ENCODE results near the gene SERPINA5. TPM values are rescaled to one million over a fixed set of nuclear protein-coding genes. Genes with fewer than 3 reads are reported as not detected.

Gene SERPINA5
- total RNA-seq, 1 experiment from 2014 or later, result 3.0 TPM

GRCh38 chr14:94573475-94574277 lies 7.5 kb upstream of the SERPINA5 start:
- Histone ChIP-seq H3K4me2 (ENCODE audit: low read length) (no peak overlapping the region), H3K4me1 (ENCODE audit: control insufficient read depth in 1 of 2, insufficient read depth in 2 of 2, low read length in 2 of 2) (no peaks in the 10 kb centered on the region), H3K9ac (ENCODE audit: low read length) (no peak overlapping the region), H3K9me3 (ENCODE audit: control insufficient read depth in 1 of 2, insufficient read depth in 1 of 2, low read depth in 1 of 2, low read length in 2 of 2) (no peaks in the 10 kb centered on the region), H3K27me3 (ENCODE audit: insufficient read depth, low read length) (no peaks in the 10 kb centered on the region), H2AFZ (ENCODE audit: low read depth, low read length, poor library complexity, severe bottlenecking) (no peak overlapping the region), H3K4me3 (replicated peaks in 1 of 2; ENCODE audit: low read depth in 1 of 2, low read length in 2 of 2) (no peak overlapping the region), H3K36me3 (ENCODE audit: control insufficient read depth in 1 of 2, insufficient read depth in 2 of 2, low read length in 2 of 2) (no peaks in the 10 kb centered on the region), H3K79me2 (ENCODE audit: insufficient read depth, low read length) (no peaks in the 10 kb centered on the region), H3K9me2 (ENCODE audit: insufficient read depth) (no peaks in the 10 kb centered on the region), H4K20me1 (ENCODE audit: insufficient read depth) (no peaks in the 10 kb centered on the region), H3K27ac (ENCODE audit: low read depth, low read length) (no peak overlapping the region)
- ChIA-PET POLR2A (no interaction called here), RAD21 (ENCODE audit: low non-redundant PET in 1 of 2, low total read pairs in 2 of 2, uncharacterized antibody in 2 of 2, unreplicated experiment in 2 of 2) (no interaction called here), CTCF (interaction anchor here (1.2 kb wide), 1 partner anchor 25 kb away, joined by 3 read pairs; no protein-coding TSS in a partner anchor)
- TF ChIP-seq EZH2 (IDR thresholded peaks at IDR 0.05), result no peak
- TF ChIP-seq EZH2phosphoT487 (IDR thresholded peaks at IDR 0.05; ENCODE audit: borderline replicate concordance), result no peak
- no peak for TF ChIP-seq ZBTB33 (IDR thresholded peaks at IDR 0.05; ENCODE audit: extremely low read depth, insufficient replicate concordance, low read length)
- no peak for TF ChIP-seq TCF7L2 (IDR thresholded peaks at IDR 0.05; ENCODE audit: borderline replicate concordance, extremely low read depth, insufficient read depth, insufficient read length)
- TF ChIP-seq FOSL1 (IDR thresholded peaks at IDR 0.05; ENCODE audit: low read depth), result no peak
- no peak for TF ChIP-seq YY1 (IDR thresholded peaks at IDR 0.05; ENCODE audit: extremely low read depth, insufficient replicate concordance, low read depth, low read length)
- no peak for TF ChIP-seq ATF3 (IDR thresholded peaks at IDR 0.05)
- TF ChIP-seq SP1 (IDR thresholded peaks at IDR 0.05; ENCODE audit: low read depth), result no peak
- TF ChIP-seq CEBPB (IDR thresholded peaks at IDR 0.05; ENCODE audit: low read depth), result no peak
- no peak for TF ChIP-seq REST (IDR thresholded peaks at IDR 0.05; ENCODE audit: low read depth)
- TF ChIP-seq SRF (IDR thresholded peaks at IDR 0.05; ENCODE audit: low read depth), result no peak
- TF ChIP-seq RAD21 (IDR thresholded peaks at IDR 0.05; ENCODE audit: low read depth), result no peak
- ATAC-seq (no peak), DNase-seq (ENCODE audit: low read depth, low spot score) (no peak)
- intact Hi-C loops (cut with micrococcal nuclease), result no loop called here
- BruUV-seq (replicated peaks), result no TSS peak
